Kidney capillary endothelial cell (primary cell): ENCODE measurements around the gene POLR3E.
A peak's percentile ranks its signal among the peaks of the same experiment; 100 is the strongest.
"Not testable (repeated sequence)": the region's sequence is repeated elsewhere in the genome, so short reads cannot be mapped to it uniquely, and the experiment has no call there.

ENCODE experiments used
- DNase-seq: peaks from one replicate; pipeline ENCODE4 v3.0.0-alpha.2; 2018; ENCODE audit warnings: low spot score

POLR3E gene

DNA sequence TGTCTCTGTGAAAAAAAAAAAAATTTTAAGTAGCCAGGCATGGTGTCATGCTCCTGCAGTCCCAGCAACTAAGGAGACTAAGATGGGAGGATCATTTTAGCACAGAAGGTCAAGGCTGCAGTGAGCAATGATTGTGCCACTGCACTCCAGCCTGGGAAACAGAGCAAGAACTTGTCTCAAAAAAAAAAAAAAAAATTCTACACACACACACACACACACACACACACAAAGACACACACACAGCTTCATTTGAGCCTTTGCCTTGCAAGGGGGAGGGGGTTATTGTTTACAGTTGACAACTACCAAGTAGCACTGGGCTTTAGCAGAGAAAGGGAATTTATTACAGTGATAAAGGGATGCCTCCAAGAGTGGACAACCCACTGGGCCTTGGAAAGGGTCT, 4.9 kb upstream of the POLR3E start:
- no peak for DNase-seq

- no peak for DNase-seq
Observed at GRCh38 chr16:22293137-22294106, 3.8 kb upstream of the POLR3E start.

DNA sequence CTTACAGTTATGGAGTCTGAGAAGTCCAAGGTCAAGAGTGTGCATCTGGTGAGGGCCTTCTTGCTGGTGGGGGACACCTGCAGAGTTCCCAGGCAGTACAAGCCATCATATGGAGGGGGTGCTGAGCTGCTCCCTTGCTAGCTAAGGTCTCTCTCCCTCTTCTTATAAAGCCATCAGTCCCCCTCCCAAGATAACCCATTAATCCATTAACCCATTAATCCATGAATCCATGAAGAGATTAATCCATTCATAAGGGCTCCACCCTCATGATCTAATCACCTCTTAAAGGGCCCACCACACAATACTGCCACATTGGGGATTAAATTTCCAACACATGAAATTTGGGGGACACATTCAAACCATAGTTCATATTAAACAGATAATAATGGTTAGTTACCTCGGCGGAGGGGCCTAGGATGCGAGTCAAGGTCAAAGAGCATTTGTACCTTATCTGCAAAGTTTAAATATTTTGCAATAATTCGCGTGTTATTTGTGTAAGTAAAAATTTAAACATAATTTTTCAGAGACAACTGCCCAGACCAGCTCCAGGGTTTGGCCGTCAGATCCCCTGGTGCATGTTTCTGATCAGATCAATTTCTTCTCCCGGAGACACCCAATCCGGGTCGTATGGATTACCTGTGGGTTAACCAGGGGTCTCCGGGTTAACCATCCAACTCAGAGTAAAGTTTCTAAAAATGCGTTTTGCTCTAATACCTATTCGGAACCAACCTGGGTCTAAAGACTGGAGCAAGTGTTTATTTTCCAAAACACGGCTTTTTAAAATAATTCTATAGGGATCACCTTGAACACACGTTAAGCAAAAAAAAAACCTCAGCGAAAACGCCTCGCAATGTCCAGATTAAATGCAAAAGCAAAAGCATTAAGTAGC, 740 bp upstream of the POLR3E start:
- DNase-seq, result peak; percentile 12

DNA sequence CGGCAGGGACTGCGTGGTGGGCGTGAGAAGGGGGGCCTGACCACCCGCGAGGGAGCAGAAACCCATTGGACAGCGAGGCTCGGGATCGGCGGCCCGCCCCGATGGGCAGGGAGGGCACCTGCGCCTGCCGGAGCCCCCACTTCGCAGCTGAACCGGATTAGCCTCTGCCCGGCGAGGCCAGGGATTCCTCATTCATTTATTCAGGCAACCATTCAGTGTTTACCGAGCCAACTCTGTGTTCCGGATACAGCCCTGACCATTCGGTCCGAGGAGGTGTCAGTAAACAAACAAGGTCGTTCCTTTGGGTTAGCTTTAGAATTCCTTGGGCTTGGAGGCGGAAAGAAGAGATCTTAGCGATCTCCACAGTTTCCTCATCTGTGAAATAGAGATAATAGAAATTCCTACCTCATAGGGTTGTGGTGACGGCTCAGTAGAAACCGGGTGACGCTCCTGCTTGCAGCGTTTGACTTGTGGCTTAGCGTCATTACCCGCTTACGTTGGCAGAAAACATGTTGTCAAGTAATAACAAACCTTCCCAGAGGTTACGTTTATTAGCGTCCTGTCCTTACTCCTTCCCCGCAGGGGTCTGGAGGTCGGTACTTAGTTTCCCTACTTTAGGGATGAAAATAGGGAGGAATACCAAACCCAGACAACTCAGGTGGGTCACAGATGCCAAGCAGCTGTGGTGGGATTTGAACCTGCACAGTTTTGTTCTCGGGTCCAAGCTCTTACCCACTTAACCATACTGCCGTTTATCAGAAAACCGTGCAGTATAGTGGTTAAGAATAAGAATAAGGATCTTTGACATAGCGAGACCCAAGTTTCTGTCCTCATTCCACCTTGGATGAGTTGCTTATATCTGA, 893 bp downstream of the POLR3E start:
- peak; percentile 95 for DNase-seq

DNA sequence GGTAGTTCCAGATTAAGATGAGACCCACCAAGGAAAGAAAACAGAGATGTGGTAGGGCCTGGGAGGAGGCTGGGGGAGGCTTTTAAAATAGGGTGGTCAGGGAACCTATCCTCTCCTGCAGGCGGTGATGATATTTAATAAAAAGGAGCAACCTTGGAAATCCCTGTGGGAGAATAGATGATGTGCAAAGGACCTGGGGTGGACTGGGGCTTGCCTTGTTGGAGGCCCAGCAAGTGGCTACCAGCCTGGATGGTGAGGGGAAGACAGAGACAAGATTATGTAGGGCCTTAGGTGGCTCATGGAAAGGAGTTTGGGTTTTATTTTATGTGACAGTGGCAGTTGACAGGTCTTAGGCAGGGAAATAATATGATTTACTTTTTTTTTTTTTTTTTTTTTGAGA, 1.8 kb downstream of the POLR3E start:
- DNase-seq, result no peak

DNA sequence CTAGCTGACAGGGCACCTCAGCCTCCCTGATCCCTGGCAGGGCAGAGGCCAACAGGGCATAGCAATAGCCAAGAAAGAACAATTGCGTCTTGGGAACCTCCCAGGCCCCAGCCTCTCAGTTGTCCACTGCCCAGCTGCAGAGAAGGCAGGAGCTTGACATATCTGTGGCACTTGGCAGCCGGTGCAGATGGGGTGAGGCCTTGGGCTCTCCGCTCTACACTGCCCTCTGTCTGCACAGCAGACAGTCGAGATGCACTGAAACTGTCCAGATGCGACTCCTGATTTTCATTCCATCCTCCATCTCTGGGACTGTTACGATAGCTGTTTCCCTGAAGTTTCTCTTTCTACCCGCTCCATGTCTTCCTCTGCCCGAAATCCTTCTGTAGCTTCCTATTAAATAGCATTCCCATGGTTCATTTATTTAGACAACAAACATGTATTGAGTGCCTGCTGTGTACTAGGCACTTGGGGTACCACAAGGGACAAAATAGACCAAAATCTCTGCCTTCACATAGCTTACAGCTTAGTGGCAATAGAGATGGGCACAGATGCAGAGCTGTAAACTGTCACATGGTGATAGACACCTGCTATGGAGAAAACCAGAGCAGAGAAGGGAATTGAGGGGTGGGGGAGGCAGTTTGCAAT, 3.3 kb downstream of the POLR3E start:
- DNase-seq, result peak; percentile 38

GRCh38 chr16:22301423-22301822, 4.2 kb downstream of the POLR3E start:
- DNase-seq, result not testable (repeated sequence)

DNA sequence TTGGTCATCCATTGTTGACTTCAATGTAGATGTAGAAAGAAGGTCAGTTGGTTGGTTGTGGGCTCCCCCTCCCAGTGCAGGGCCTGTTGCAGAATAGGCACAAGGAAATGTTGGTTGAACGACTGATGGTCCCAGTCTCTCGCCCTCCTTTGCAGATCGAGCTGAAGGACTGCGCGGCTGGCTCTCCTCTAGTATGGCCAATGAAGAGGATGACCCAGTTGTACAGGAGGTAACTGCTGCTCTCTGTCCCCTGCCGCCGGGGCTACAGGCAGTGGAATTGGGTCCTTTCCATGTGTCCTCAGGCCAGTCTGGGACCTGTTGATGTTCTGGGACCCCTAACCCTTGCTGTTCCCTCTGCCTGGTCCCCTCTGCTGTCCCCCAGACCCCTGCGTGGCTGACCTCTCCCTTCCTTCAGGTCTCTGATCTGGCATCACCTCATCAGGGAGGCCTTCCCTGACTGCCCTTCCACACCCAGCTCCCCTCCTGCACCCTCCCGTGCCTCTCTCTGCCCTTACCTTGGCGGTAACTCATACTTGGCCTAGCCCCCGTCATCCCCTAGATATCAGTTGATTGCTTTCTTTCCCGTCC, 5.7 kb downstream of the POLR3E start:
- no peak for DNase-seq

DNA sequence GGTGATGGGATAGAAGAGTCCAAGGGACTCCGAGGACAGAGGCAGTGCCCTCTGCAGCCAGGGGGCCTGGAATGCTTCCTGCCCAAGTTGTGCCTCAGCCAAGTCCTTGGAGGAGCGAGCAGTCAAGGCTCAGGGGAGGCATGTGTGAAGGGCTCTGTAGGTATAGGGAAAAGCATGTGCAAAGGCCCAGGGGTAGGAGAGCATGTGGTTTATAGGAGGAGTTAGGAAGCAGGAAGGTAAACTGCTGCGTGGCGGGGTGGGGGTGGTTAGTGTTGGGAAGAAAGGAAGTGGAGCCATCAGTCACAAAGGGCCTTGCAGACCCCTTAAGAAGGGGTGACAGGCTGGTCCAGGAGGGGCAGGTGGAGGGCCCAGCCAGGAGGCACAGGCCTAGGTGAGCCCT, 7.2 kb downstream of the POLR3E start:
- DNase-seq, result no peak

- no peak for DNase-seq
Observed at GRCh38 chr16:22306788-22307187, 9.6 kb downstream of the POLR3E start.

GRCh38 chr16:22307838-22308237, 10.6 kb downstream of the POLR3E start:
- no peak for DNase-seq

- no peak for DNase-seq
Observed at GRCh38 chr16:22308824-22309520, 11.8 kb downstream of the POLR3E start.

- no peak for DNase-seq
Observed at GRCh38 chr16:22311520-22311919, 14.3 kb downstream of the POLR3E start.

GRCh38 chr16:22312897-22313781, 15.9 kb downstream of the POLR3E start:
- no peak for DNase-seq

DNA sequence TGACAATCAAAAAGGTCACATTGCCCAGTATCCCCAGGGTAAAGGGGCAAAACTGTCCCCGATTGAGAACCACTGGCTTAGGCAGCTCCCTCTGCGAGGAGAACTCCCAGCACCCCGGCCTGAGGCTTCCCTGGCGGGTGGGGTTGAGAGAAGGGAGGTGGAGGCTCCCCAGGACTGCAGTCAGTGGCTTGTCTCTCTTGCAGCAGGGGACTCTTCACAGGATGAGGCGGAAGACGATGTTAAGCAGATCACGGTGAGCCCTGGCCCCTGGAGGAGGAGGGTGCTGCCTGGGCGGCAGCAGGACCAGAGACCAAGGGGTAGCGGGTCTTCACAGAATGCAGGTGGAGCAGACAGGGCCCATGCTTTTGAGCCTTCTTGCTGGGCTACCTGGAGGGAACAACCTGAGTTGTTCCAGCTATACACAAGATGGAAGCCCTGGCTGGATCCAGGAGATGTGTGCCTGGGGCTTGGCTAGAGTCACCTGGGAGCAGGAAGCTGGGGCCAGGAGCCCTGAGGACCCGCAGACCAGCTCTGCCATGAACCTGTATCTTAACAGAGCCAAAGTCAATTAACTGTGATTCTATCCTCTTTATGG, 16.8 kb downstream of the POLR3E start:
- DNase-seq, result no peak

GRCh38 chr16:22314661-22315626, 17.7 kb downstream of the POLR3E start:
- DNase-seq, result no peak

DNA sequence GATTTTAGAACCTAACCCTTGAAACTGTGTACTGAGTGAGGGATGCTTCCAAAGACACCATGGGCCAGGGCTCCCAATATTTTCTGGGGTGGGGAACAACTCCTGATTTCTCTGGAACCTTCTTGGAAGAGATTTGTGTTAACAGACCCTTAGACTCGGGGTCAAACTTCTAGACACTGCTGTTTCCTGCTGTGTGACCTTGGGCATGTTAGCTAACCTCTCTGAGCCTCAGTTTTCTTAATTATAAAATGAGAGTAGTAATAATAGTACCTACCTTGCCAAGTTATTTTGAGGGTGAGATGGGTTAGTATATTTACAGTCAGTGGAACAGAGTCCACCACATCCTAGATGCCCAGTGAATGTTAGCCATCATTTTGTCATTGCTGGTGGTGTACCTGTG, 18.8 kb downstream of the POLR3E start:
- no peak for DNase-seq

DNA sequence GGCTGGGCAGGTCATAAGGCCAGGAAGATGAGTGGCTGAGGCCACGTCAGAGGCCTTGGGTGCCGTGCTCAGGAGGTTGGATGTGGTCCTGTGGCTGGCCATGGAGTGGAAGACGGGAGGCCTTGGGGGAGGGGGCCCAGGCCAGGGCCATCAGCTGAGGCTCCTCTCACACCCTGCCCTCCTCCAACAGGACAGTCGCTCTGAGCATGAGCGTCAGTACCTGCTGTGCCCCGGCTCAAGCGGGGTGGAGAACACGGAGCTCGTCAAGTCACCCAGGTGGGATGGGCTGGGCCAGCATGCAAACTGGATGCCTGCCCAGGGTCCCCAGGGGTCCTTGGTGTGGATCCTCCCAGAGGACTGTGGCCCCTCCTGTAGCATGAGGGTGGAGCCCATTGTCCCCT, 19.2 kb downstream of the POLR3E start:
- DNase-seq, result no peak
